Neural progenitor cell (in vitro differentiated cells): Measurements from ENCODE around the gene PRKCI. TPM values are rescaled to one million over a fixed set of nuclear protein-coding genes. Genes with fewer than 3 reads are reported as not detected.

ENCODE experiments used
- DNase-seq: peaks from one replicate; pipeline ENCODE4 v3.0.0-alpha.2; 2016; ENCODE audit warnings: low spot score
- H2AFZ ChIP-seq: fragments of 200-600 bp; sonication (generic); replicated peaks from 2 replicates; pipeline ENCODE4 v1.6.1; 2016; ENCODE audit warnings: antibody characterized with exemption
- H3F3A ChIP-seq: fragments of 200-600 bp; sonication (generic); 2 replicates; pipeline ENCODE4 v1.6.1; 2016; ENCODE audit warnings: antibody characterized with exemption, low read depth
- H3K27ac ChIP-seq: fragments of 200-600 bp; sonication (generic); 2 replicates; pipeline ENCODE4 v1.5.1; 2016; ENCODE audit warnings: mild to moderate bottlenecking
- H3K27me3 ChIP-seq: fragments of 200-600 bp; sonication (generic); 2 replicates; pipeline ENCODE4 v1.6.1; 2016; ENCODE audit warnings: mild to moderate bottlenecking, moderate library complexity
- H3K36me3 ChIP-seq: fragments of 200-600 bp; sonication (generic); 2 replicates; pipeline ENCODE4 v1.5.1; 2016
- H3K4me1 ChIP-seq: fragments of 200-600 bp; sonication (generic); 2 replicates; pipeline ENCODE4 v1.6.1; 2016; ENCODE audit warnings: mixed run types
- H3K4me2 ChIP-seq: fragments of 200-600 bp; sonication (generic); 2 replicates; pipeline ENCODE4 v1.6.1; 2016
- H3K4me3 ChIP-seq: fragments of 200-600 bp; sonication (generic); 2 replicates; pipeline ENCODE4 v1.5.1; 2016
- H3K79me2 ChIP-seq: fragments of 200-600 bp; sonication (generic); 2 replicates; pipeline ENCODE4 v1.6.1; 2016; ENCODE audit warnings: low read depth
- H3K9ac ChIP-seq: fragments of 200-600 bp; sonication (generic); 2 replicates; pipeline ENCODE4 v1.6.1; 2016
- H3K9me3 ChIP-seq: fragments of 200-600 bp; sonication (generic); 2 replicates; pipeline ENCODE4 v1.5.1; 2016; ENCODE audit warnings: low read depth
- H4K20me1 ChIP-seq: fragments of 200-600 bp; sonication (generic); 2 replicates; pipeline ENCODE4 v1.6.1; 2016; ENCODE audit warnings: low read depth
- H3K27ac Mint-ChIP-seq: 3 replicates; pipeline ENCODE4 v1.8.0; 2021; ENCODE audit warnings: mixed read lengths
- H3K27me3 Mint-ChIP-seq: 2 replicates; pipeline ENCODE4 v1.8.0; 2022; ENCODE audit warnings: low read depth, mild to moderate bottlenecking, inconsistent platforms, moderate library complexity, mixed read lengths; ENCODE audit not compliant: insufficient read depth
- H3K36me3 Mint-ChIP-seq: 3 replicates; pipeline ENCODE4 v1.8.0; 2021; ENCODE audit warnings: mixed read lengths
- H3K4me1 Mint-ChIP-seq: 3 replicates; pipeline ENCODE4 v1.8.0; 2021; ENCODE audit warnings: mixed read lengths
- H3K4me3 Mint-ChIP-seq: 3 replicates; pipeline ENCODE4 v1.8.0; 2021; ENCODE audit warnings: mild to moderate bottlenecking, moderate library complexity, mixed read lengths
- H3K9me3 Mint-ChIP-seq: 3 replicates; pipeline ENCODE4 v1.8.0; 2020; ENCODE audit warnings: mixed read lengths
- CTCF ChIP-seq: fragments of 200-600 bp; sonication (generic); IDR thresholded peaks from 2 replicates; pipeline ENCODE4 v1.5.1; 2017; ENCODE audit warnings: antibody characterized with exemption, mild to moderate bottlenecking
- EZH2 ChIP-seq: fragments of 200-600 bp; sonication (generic); IDR thresholded peaks from 2 replicates; pipeline ENCODE4 v1.6.1; 2017; ENCODE audit warnings: antibody characterized with exemption, mild to moderate bottlenecking, moderate library complexity
- EZH2phosphoT487 ChIP-seq: fragments of 200-600 bp; sonication (generic); IDR thresholded peaks from 2 replicates; pipeline ENCODE4 v1.6.1; 2017; ENCODE audit warnings: antibody characterized with exemption
- total RNA-seq: library from RNA; depleted of rRNA; stranded (reverse); fragments of >200 nt; gene quantifications from 2 replicates; pipeline ENCODE4 v1.2.3, GENCODE V29; 2015; ENCODE audit warnings: low replicate concordance

Gene PRKCI
- total RNA-seq, 1 donor from 2014 or later = 87.8 TPM

GRCh38 chr3:170207717-170208116, 14.5 kb upstream of the PRKCI start:
- Mint-ChIP-seq H3K4me1 (peaks cover 10% of the 10 kb centered on the region), H3K4me3 (no peak overlapping the region), H3K36me3 (no peaks in the 10 kb centered on the region), H3K9me3 (peaks cover 10% of the 10 kb centered on the region), H3K27me3 (no peaks in the 10 kb centered on the region), H3K27ac (no peak overlapping the region)
- Histone ChIP-seq H3K4me3 (no peak overlapping the region), H3K27ac (no peak overlapping the region), H3F3A (no peaks in the 10 kb centered on the region), H3K9me3 (no peaks in the 10 kb centered on the region), H3K9ac (no peak overlapping the region), H3K27me3 (no peaks in the 10 kb centered on the region), H3K4me1 (peaks cover 8% of the 10 kb centered on the region), H3K4me2 (no peak overlapping the region), H3K79me2 (no peaks in the 10 kb centered on the region), H3K36me3 (no peaks in the 10 kb centered on the region), H2AFZ (no peak overlapping the region), H4K20me1 (no peaks in the 10 kb centered on the region)
- TF ChIP-seq CTCF (no peak), EZH2 (no peak), EZH2phosphoT487 (no peak)
- no peak for DNase-seq

- H2AFZ ChIP-seq = no peak overlapping the region
- no peaks in the 10 kb centered on the region for H3K36me3 Mint-ChIP-seq
- no peak overlapping the region for H3K4me2 ChIP-seq
- H4K20me1 ChIP-seq = no peaks in the 10 kb centered on the region
- TF ChIP-seq EZH2phosphoT487 (no peak), CTCF (no peak), EZH2 (no peak)
- no peak overlapping the region for H3K9ac ChIP-seq
- H3K27ac Mint-ChIP-seq = no peak overlapping the region
- H3K4me3 Mint-ChIP-seq = no peak overlapping the region
- H3K4me1 Mint-ChIP-seq = no peaks in the 10 kb centered on the region
- H3K27me3 Mint-ChIP-seq = peaks cover 2% of the 10 kb centered on the region
- no peaks in the 10 kb centered on the region for H3K79me2 ChIP-seq
- no peaks in the 10 kb centered on the region for H3K36me3 ChIP-seq
- DNase-seq = no peak
- no peak overlapping the region for H3K4me3 ChIP-seq
- no peaks in the 10 kb centered on the region for H3K4me1 ChIP-seq
- H3K9me3 ChIP-seq = no peaks in the 10 kb centered on the region
- no peak overlapping the region for H3K27ac ChIP-seq
- no peaks in the 10 kb centered on the region for H3K27me3 ChIP-seq
- no peaks in the 10 kb centered on the region for H3F3A ChIP-seq
- H3K9me3 Mint-ChIP-seq = peaks cover 11% of the 10 kb centered on the region
These were observed 10.6 kb upstream of the PRKCI start for GRCh38 chr3:170211668-170212067.

- no peak overlapping the region for H3K4me3 ChIP-seq
- no peak overlapping the region for H3K4me3 Mint-ChIP-seq
- peaks cover 18% of the 10 kb centered on the region for H3K4me1 Mint-ChIP-seq
- H3K36me3 Mint-ChIP-seq = no peaks in the 10 kb centered on the region
- peaks cover 4% of the 10 kb centered on the region for H4K20me1 ChIP-seq
- H3K4me2 ChIP-seq = no peak overlapping the region
- H3K9me3 Mint-ChIP-seq = peaks cover 10% of the 10 kb centered on the region
- H3K9me3 ChIP-seq = no peaks in the 10 kb centered on the region
- no peaks in the 10 kb centered on the region for H3K36me3 ChIP-seq
- H2AFZ ChIP-seq = no peak overlapping the region
- peaks cover 11% of the 10 kb centered on the region for H3K4me1 ChIP-seq
- no peaks in the 10 kb centered on the region for H3K27me3 ChIP-seq
- H3K27ac Mint-ChIP-seq = no peak overlapping the region
- H3F3A ChIP-seq = no peaks in the 10 kb centered on the region
- H3K27ac ChIP-seq = no peak overlapping the region
- H3K27me3 Mint-ChIP-seq = no peaks in the 10 kb centered on the region
- TF ChIP-seq CTCF = no peak
- no peak for TF ChIP-seq EZH2
- no peak for TF ChIP-seq EZH2phosphoT487
- H3K79me2 ChIP-seq = peaks cover 22% of the 10 kb centered on the region
- no peak overlapping the region for H3K9ac ChIP-seq
- no peak for DNase-seq
These were observed 2.4 kb upstream of the PRKCI start for GRCh38 chr3:170219850-170220249.
